H7 (cell line): ENCODE data around the gene CHAD. TPM values are rescaled to one million over a fixed set of nuclear protein-coding genes. Genes with fewer than 3 reads are reported as not detected.
"Not testable (repeated sequence)": the region's sequence is repeated elsewhere in the genome, so short reads cannot be mapped to it uniquely, and the experiment has no call there.

Source experiments
- DNase-seq: peaks from one replicate; pipeline ENCODE4 v3.0.0; 2012
- H3K27me3 ChIP-seq: 2 replicates; pipeline ENCODE4 v1.6.0; 2011; ENCODE audit warnings: mild to moderate bottlenecking, low read length; ENCODE audit not compliant: control insufficient read depth, insufficient read depth
- H3K36me3 ChIP-seq: replicated peaks from 2 replicates; pipeline ENCODE4 v1.5.1; 2011; ENCODE audit warnings: low read length; ENCODE audit not compliant: control insufficient read depth, insufficient read depth
- H3K4me3 ChIP-seq: 2 replicates; pipeline ENCODE4 v1.5.1; 2011; ENCODE audit warnings: low read depth, mild to moderate bottlenecking, control low read depth, low read length, moderate library complexity; ENCODE audit not compliant: insufficient read depth
- total RNA-seq: library from RNA; depleted of rRNA; stranded (reverse); fragments of >200 nt; shearing (Covaris generic); gene quantifications from 2 replicates; pipeline ENCODE4 v1.2.3, GENCODE V29; 2014

CHAD gene
- total RNA-seq, 1 experiment from 2014 or later = not detected

- H3K36me3 ChIP-seq = no peaks in the 10 kb centered on the region
Measured at GRCh38 chr17:50444841-50445715, 23.6 kb downstream of the CHAD start.

GRCh38 chr17:50443505-50443974 lies 25.1 kb downstream of the CHAD start:
- DNase-seq = no peak
- Histone ChIP-seq H3K4me3 (no peak overlapping the region), H3K27me3 (no peaks in the 10 kb centered on the region), H3K36me3 (no peaks in the 10 kb centered on the region)

More at GRCh38 chr17:50444841-50445715, 23.6 kb downstream of the CHAD start:
- H3K27me3 ChIP-seq = no peaks in the 10 kb centered on the region
- no peak for DNase-seq
- H3K4me3 ChIP-seq = no peak overlapping the region

- Histone ChIP-seq H3K36me3 (no peaks in the 10 kb centered on the region), H3K4me3 (no peak overlapping the region), H3K27me3 (no peaks in the 10 kb centered on the region)
- no peak for DNase-seq
Measured at GRCh38 chr17:50440838-50441829, 27.5 kb downstream of the CHAD start.

- H3K36me3 ChIP-seq = no peaks in the 10 kb centered on the region
- H3K27me3 ChIP-seq = no peaks in the 10 kb centered on the region
- no peak for DNase-seq
- H3K4me3 ChIP-seq = no peak overlapping the region
Measured at GRCh38 chr17:50440172-50440837, 28.4 kb downstream of the CHAD start.

- no peaks in the 10 kb centered on the region for H3K27me3 ChIP-seq
- no peak overlapping the region for H3K4me3 ChIP-seq
- H3K36me3 ChIP-seq = no peaks in the 10 kb centered on the region
- no peak for DNase-seq
Measured at GRCh38 chr17:50439008-50439407, 29.7 kb downstream of the CHAD start.

GRCh38 chr17:50437409-50437808 lies 31.3 kb downstream of the CHAD start:
- no peak for DNase-seq
- Histone ChIP-seq H3K27me3 (no peaks in the 10 kb centered on the region), H3K4me3 (no peak overlapping the region), H3K36me3 (no peaks in the 10 kb centered on the region)

- no peak for DNase-seq
- Histone ChIP-seq H3K4me3 (no peak overlapping the region), H3K36me3 (no peaks in the 10 kb centered on the region; the same call in 1 of the 2 replicates), H3K27me3 (no peaks in the 10 kb centered on the region)
Measured at GRCh38 chr17:50432125-50432762, 36.4 kb downstream of the CHAD start.

- no peak for DNase-seq
- Histone ChIP-seq H3K27me3 (no peaks in the 10 kb centered on the region), H3K4me3 (no peak overlapping the region), H3K36me3 (no peaks in the 10 kb centered on the region; the same call in 1 of the 2 replicates)
Measured at GRCh38 chr17:50430821-50431618, 37.7 kb downstream of the CHAD start.

- H3K27me3 ChIP-seq = peaks cover 7% of the 10 kb centered on the region
- no peak overlapping the region for H3K4me3 ChIP-seq
- no peak for DNase-seq
- H3K36me3 ChIP-seq = no peaks in the 10 kb centered on the region; the same call in 1 of the 2 replicates
Measured at GRCh38 chr17:50429793-50430192, 38.9 kb downstream of the CHAD start.

GRCh38 chr17:50428831-50429424 lies 39.8 kb downstream of the CHAD start:
- Histone ChIP-seq H3K27me3 (peaks cover 7% of the 10 kb centered on the region), H3K36me3 (no peaks in the 10 kb centered on the region; the same call in 1 of the 2 replicates), H3K4me3 (no peak overlapping the region)
- DNase-seq = no peak

- not testable (repeated sequence) for H3K36me3 ChIP-seq, H3K4me3 ChIP-seq, DNase-seq, H3K27me3 ChIP-seq
Measured at GRCh38 chr17:50428126-50428525, 40.6 kb downstream of the CHAD start.

- DNase-seq = peak; percentile 77
Measured at GRCh38 chr17:50426814-50427787, 41.6 kb downstream of the CHAD start.

More at GRCh38 chr17:50426814-50427787, 41.6 kb downstream of the CHAD start:
- H3K27me3 ChIP-seq = peaks cover 7% of the 10 kb centered on the region
- no peaks in the 10 kb centered on the region; the same call in 1 of the 2 replicates for H3K36me3 ChIP-seq
- peak overlapping the region; percentile 60 for H3K4me3 ChIP-seq
